NCI-H82 treated with DMSO at 0.1 percent for 48 hours (cell line): ENCODE results near the gene PXT1.
"Not testable (repeated sequence)": the region's sequence is repeated elsewhere in the genome, so short reads cannot be mapped to it uniquely, and the experiment has no call there.

Source experiments
- DNase-seq: peaks from one replicate; lab custom pipeline; 2025; ENCODE audit not compliant: unreplicated experiment; lab: John Stamatoyannopoulos, UW

The PXT1 gene

DNA sequence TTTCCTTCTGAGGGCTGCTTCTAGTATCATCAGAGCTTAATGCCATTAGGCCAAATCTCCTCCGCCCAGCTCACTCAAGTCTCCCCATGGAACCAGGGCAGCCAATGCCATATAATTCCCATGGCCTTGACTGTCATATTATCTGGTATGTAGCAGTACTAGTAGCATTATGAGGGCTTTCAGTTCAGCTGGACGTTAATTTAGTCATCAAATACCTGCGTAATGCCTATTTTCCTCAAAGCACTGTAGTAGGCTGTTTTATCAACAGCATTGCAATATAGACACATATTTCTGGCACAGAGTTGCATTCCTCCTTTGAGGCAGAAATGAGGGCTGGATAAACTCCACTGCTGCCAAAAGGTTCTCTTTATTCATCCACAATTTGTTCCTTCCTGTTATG, 1.8 kb upstream of the PXT1 start:
- peak; percentile 74 for DNase-seq

GRCh38 chr6:36443471-36444428, 1.1 kb upstream of the PXT1 start:
- DNase-seq, result peak; percentile 63

GRCh38 chr6:36442103-36442670, 467 bp downstream of the PXT1 start:
- DNase-seq, result no peak

DNA sequence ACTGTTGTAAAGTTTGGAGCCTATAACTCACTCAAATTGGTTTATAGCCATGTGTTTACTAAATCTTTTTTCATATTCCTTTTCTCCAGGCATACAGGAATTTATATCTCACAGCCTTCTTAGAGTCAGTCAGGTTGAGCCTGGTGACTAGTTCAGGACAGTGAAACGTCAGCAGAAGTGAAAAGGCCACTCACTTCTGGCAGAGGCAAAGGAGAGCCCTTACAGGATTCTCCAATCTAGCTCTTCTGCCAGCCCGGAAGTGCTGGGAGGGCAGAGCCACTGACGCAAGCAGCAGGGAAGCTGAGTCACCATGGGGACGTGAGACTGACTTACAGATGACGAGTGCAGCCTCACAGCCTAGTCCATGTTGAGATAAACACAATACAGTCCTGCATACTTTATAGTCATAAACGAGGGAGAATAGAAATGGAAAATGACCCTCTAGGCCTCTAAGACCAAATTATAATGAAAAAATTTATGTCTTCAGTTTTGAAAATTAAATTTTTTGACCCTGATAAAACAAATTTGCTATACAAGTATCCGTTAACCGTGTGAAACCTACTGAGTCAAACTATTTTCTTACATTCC, 1.3 kb downstream of the PXT1 start:
- peak; percentile 37 for DNase-seq

GRCh38 chr6:36436466-36436865, 6.2 kb downstream of the PXT1 start:
- DNase-seq, result no peak

GRCh38 chr6:36432151-36432671, 10.4 kb downstream of the PXT1 start:
- DNase-seq, result no peak

DNA sequence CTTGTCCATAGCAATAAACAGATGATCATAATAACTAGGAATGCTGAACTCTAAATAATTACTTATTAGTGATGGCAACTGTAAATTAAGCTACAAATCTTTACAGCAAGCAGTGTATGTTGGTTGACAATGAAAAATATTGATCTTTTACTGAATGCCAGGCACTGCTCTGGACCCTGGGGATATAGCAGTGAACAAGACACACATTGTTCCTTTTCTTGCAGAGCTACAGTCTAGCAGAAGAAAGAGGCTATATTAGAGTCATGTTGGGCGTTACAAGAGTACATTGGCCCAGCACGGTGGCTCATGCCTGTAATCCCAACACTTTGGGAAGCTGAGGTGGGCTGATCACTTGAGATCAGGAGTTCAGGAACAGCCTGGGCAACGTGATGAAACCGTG, 11.5 kb downstream of the PXT1 start:
- DNase-seq, result no peak

- DNase-seq, result peak; percentile 98
Observed at GRCh38 chr6:36430351-36430750, 12.3 kb downstream of the PXT1 start.

DNA sequence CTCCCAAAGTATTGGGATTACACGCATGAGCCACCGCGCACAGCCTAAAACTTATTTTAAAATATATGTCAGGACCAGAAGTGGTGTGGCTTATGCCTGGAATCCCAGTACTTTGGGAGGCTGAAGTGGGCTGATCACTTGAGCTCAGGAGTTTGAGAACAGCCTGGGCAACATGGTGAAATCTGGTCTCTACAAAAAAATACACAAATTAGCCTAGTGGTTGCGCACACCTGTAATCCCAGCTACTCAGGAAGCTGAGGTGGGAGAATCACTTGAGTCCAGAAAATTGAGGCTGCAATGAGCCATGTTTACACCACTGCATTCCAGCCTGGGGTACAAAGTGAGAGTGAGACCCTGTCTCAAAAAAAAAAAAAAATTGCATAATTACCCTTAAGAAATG, 13.7 kb downstream of the PXT1 start:
- DNase-seq, result no peak

DNA sequence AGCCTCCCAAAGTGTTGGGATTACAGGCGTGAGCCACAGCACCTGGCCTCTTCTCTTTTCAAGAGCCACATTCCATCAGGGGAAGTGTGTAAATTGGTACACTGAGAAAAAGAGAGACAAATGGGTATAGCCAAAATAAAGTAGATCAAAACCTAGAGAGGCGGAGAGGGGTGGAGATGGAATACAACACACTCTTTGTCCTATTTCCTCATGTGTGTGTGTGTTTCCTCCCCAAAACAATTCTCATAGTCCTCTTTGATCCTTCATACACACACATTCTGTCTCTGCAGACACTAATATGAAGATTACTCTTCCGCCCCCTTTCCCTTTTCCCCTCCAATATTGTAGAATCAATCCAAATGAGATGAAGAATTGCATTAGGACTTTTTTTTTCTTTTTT, 16.0 kb downstream of the PXT1 start:
- DNase-seq, result no peak

DNA sequence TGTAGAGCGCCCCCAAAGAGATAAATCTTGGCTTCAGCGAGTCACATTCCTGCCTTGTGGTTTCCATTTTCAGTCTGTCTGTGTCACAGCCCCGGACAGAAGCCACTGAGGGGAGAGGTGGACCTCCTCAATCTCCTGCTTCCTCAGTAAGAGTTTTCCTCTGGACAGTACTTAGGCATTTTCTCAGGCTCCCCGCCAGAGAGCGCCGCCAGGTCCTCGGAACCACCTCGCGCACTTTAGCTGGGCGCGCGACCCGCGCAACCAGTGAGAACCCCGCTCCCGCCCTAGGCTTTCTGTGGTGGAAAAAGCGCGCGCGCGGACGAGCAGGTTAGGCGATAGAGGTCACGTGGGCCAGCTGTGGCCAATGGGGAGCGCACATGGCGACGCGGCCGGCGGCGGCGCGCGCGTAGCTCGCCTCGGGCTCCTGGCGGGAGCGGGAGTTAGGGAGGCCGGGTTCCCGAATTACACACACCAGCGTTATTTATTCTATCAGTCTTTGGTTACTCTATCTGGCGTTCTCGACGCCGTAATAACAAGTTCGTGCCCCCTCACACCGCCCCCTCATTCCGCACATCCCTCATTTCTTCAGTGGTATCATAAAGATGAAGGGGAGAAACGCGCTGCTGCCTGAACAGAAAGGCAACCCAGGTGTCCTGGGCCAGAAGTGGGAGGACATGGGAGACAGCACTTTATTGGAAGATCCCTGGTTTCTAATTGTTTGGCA, 19.4 kb downstream of the PXT1 start:
- DNase-seq, result peak; percentile 98

DNA sequence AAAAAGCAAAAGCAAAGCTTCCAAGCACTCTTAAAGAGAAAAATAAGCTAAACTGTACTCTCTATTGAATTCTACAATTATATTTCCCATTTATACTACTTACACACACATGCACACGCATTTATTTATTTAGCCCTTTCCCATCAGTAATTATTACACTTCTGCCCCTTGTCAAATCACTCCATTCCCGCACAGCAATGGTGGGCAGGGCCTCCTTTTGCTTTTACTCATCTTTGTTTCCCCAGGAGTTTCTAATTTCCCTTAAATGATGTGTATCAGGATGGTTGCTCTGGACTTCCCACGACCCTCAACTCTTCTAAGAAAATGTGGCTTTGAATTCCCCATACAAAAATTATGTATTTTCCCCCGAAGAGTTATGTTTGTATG, 19.9 kb downstream of the PXT1 start:
- DNase-seq, result no peak

DNA sequence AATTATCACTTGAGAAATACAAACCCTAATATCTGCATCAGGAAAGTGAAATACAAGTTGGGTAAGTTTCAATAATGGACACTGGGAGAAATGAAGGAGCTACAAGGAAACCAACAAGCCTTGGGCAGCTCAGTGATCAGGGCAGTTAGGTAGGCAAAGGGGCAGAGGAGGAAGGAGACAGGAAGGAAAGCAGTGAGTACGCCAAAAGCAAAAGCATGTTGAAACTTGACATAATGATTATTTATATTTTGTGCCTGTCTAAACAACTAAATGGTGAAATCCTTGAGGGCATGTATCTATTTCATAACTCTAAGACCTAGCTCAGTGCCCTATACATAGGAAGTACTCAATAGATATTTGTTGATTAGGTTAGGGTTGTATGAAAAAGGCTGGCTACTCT, 23.3 kb downstream of the PXT1 start:
- no peak for DNase-seq

GRCh38 chr6:36418558-36418957, 24.1 kb downstream of the PXT1 start:
- DNase-seq, result no peak

GRCh38 chr6:36414481-36414880, 28.2 kb downstream of the PXT1 start:
- no peak for DNase-seq

DNA sequence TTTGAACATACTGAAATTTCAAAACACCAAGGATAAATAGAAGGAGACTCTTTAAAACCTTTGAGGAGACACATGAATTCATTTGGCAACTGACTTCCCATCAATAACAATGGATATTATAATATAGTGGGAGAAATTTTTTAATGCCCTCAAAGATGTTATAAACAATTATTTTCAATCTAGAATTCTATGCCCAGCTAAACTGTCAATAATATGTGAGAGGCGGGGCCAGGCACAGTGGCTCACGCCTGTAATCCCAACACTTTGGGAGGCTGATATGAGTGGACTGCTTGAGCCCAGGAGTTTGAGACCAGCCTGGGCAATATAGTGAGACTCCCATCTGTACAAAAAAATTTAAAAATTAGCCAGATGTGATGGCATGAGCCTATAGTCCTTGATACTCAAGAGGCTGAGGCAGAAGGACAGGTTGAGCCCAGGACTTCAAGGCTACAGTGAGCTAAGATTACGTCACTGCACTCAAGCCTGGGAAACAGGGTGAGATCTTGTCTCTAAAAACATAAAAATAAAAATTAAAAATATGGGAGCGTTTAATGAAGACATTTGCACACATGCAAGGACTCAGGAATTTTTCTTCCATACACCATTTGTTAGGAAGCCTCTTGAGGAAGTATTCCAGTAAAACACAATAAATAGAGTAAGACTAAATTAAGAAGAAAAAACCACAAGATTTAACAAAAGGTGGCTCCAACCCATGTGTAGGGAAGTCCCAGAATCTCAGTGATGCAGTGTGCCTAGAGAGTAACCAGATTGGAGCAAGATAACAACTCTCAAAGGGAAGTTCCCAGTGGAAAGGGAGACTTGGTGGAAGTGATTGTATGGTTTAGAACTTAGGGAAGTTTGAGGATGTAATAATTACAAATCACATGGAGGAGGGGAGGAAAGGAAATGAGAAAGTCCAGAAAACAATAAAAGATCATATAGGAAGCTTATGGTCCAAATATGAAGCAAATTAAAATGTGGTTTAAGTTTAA, 28.9 kb downstream of the PXT1 start:
- DNase-seq, result no peak

- not testable (repeated sequence) for DNase-seq
Observed at GRCh38 chr6:36409718-36410117, 32.9 kb downstream of the PXT1 start.

- DNase-seq, result no peak
Observed at GRCh38 chr6:36404164-36404563, 38.5 kb downstream of the PXT1 start.

DNA sequence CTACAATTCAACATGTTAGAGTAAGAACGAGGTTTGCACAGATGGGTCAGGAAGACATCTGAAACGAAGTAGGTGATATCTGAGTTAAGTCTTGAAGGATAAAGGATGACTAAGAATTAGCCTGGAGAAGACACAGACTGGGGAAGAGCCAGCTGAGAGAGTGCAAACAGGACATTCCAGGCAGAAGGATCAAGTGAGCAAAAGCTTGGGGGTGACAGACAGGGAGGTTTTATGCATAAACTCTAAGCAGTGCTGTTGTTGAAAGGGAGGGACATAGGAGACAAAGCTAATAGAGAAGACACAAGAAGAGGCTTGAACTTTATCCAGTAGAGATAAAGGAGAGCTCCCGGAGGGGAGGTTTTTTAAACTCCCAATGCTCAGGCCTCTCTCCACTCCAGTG, 40.2 kb downstream of the PXT1 start:
- DNase-seq, result no peak

DNA sequence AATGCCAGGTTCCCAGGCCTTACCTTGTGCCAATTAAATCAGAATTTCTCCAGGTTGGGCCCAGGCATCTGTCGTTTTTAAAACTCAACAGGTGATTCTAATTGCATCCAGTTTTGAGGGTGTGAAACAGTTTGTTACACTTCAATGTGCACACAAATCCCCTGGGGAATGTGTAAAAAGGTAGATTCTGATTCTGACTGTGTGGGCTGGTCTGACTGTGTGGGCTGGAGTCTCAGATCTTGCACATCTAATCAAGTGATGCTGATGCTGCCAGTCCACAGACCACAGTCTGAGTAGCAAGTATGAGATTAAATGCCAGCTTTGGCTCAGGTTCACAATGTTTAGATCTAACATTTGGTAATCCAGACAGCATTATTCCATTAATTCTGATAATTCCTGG, 42.7 kb downstream of the PXT1 start:
- no peak for DNase-seq
